Adrenal gland (tissue), 12 donors: Measurements from ENCODE around the gene ADISSP. TPM values are rescaled to one million over a fixed set of nuclear protein-coding genes. Genes with fewer than 3 reads are reported as not detected.

Experiments
- DNase-seq, 7 donors: peaks; one replicate each; pipeline ENCODE4 v3.0.0-alpha.2; 2019 to 2020
- H3K27ac ChIP-seq, 5 donors: fragments of 200-600 bp; sonication (generic) in 4 of 5; 1 replicate in 3 of 5; 2 replicates in 2 of 5; pipeline versions ENCODE4 v1.5.1 to v1.8.0; 2016 to 2020; ENCODE audit warnings: mild to moderate bottlenecking in 1 of 5
- H3K27me3 ChIP-seq: fragments of 200-600 bp; 2 replicates; pipeline ENCODE4 v1.8.0; 2021
- H3K36me3 ChIP-seq, 2 donors: fragments of 200-600 bp; replicated peaks in 1 of 2; 1 replicate in 1 of 2; 2 replicates in 1 of 2; pipeline versions ENCODE4 v1.5.1 to v1.8.0; 2018 to 2022
- H3K4me1 ChIP-seq, 2 donors: fragments of 200-600 bp; replicated peaks in 1 of 2; 1 replicate in 1 of 2; 2 replicates in 1 of 2; pipeline versions ENCODE4 v1.5.1 to v1.8.0; 2018 to 2021
- H3K4me3 ChIP-seq, 4 donors: fragments of 200-600 bp; sonication (generic) in 3 of 4; one replicate each; pipeline ENCODE4 v1.5.1; 2016 to 2018
- H3K9me3 ChIP-seq, 3 donors: fragments of 200-600 bp; sonication (generic) in 1 of 3; replicated peaks in 1 of 3; 1 replicate in 2 of 3; 2 replicates in 1 of 3; pipeline versions ENCODE4 v1.5.1 to v1.8.0; 2016 to 2021
- CTCF ChIP-seq, 6 experiments: fragments of 450-650 bp in 4 of 6; fragments of 200-600 bp in 2 of 6; sonication (generic) in 1 of 6; IDR thresholded peaks; 1 replicate in 5 of 6; 2 replicates in 1 of 6; pipeline versions ENCODE4 v1.5.1 to v1.8.0; 2016 to 2021; ENCODE audit warnings: antibody characterized with exemption in 6 of 6, mild to moderate bottlenecking in 2 of 6, moderate library complexity in 1 of 6
- POLR2A ChIP-seq, 2 donors: fragments of 450-650 bp; IDR thresholded peaks; one replicate each; pipeline ENCODE4 v1.6.1; 2017; ENCODE audit warnings: antibody characterized with exemption in 2 of 2, mild to moderate bottlenecking in 2 of 2, moderate library complexity in 1 of 2
- WGBS, 4 donors: extraction: QIAGEN DNeasy Blood & Tissue Kit in 2 of 4; methylation state at CpG; one replicate each; pipeline versions ENCODE4 v1.1.5 to v1.1.7; 2013 to 2017; 5-methylcytosine and 5-hydroxymethylcytosine counted together
- intact Hi-C, 2 donors: fragments of 100-400 bp; cut with DNase I; formaldehyde crosslinking; loops; one replicate each; pipeline versions ENCODE4 v1.14.1 to v1.15.0; 2022 to 2023
- polyA plus RNA-seq, 3 donors: library from polyadenylated mRNA; stranded (reverse); fragments of 200-250 nt in 2 of 3; fragments of 350-450 nt in 1 of 3; fragmentation: Illumina TruSeq in 1 of 3; extraction: RNeasy Lipid Tissue Mini Kit (QIAGEN cat#74804) in 1 of 3; gene quantifications; one replicate each; pipeline ENCODE4 v1.2.3, GENCODE V29; 2013 to 2014
- total RNA-seq, 9 donors: library from RNA; depleted of rRNA in 4 of 9; stranded (reverse); fragments of >200 nt in 4 of 9; fragments of 120-200 nt in 1 of 9; fragmentation: NEBNext Ultra II Directional in 1 of 9; extraction: Animal tissue kit (Norgen Biotek cat#: 25700) in 1 of 9; gene quantifications; one replicate each; pipeline versions ENCODE4 v1.1.0 to v1.2.4, GENCODE V29; 2013 to 2023
- donor health status: healthy with polysubstance abuse.
- donor health status: Bipolar disorder and iron deficiency.
- donor health status: DM: yes; HTN: yes; CAD: no.
- donor health status: DM: no; HTN: no; CAD: no.
- donor health status: DM: no; HTN: no; CAD: no.
- donor health status: DM: yes; HTN: yes; CAD: no.

Gene ADISSP
- total and polyA plus RNA-seq, 12 donors = 4.4 to 42.1 (median 24.5) TPM

GRCh38 chr20:3711484-3711941 is 56.0 kb downstream of the ADISSP start:
- H3K27me3 ChIP-seq = no peaks in the 10 kb centered on the region
- H3K27ac ChIP-seq = peak overlapping the region in 1 of 5 donors; percentile 3
- intact Hi-C loops = loop anchor here (2.0 to 5.0 kb wide), 2 partner anchors 34 to 35 kb away; no protein-coding TSS in a partner anchor
- 57 to 72% (median 67%) methylated on average over 4 of the region's 4 CpGs for WGBS, 4 donors
- H3K36me3 ChIP-seq = no peaks in the 10 kb centered on the region
- TF ChIP-seq POLR2A (IDR thresholded peaks at IDR 0.05) (no peak), CTCF (IDR thresholded peaks at IDR 0.05) (no peak)
- H3K4me1 ChIP-seq = no peaks in the 10 kb centered on the region
- H3K4me3 ChIP-seq = no peak overlapping the region
- no peaks in the 10 kb centered on the region for H3K9me3 ChIP-seq
- no peak for DNase-seq

GRCh38 chr20:3710703-3711483 is 56.7 kb downstream of the ADISSP start:
- TF ChIP-seq POLR2A (IDR thresholded peaks at IDR 0.05) = no peak
- peak; percentile 85 to 99 (median 90) for TF ChIP-seq CTCF (IDR thresholded peaks at IDR 0.05)
- Histone ChIP-seq H3K9me3 (no peaks in the 10 kb centered on the region), H3K27me3 (no peaks in the 10 kb centered on the region), H3K27ac (peak overlapping the region in 2 of 5 donors; percentile 9 to 17), H3K4me1 (no peaks in the 10 kb centered on the region), H3K4me3 (no peak overlapping the region), H3K36me3 (no peaks in the 10 kb centered on the region)
- peak; percentile 59 to 83 (median 72) for DNase-seq
- intact Hi-C loops = loop anchor here (2.0 to 5.0 kb wide), 2 partner anchors 34 kb away; no protein-coding TSS in a partner anchor
- 28 to 60% (median 29%) methylated on average over 10 to 18 of the region's 18 CpGs for WGBS, 4 donors

GRCh38 chr20:3710011-3710466 is 57.5 kb downstream of the ADISSP start:
- intact Hi-C loops = loop anchor here (2.0 to 5.0 kb wide), 2 partner anchors 33 kb away; no protein-coding TSS in a partner anchor
- Histone ChIP-seq H3K27me3 (no peaks in the 10 kb centered on the region), H3K36me3 (no peaks in the 10 kb centered on the region), H3K27ac (peak overlapping the region in 2 of 5 donors; percentile 17 to 60), H3K4me1 (no peaks in the 10 kb centered on the region), H3K4me3 (no peak overlapping the region), H3K9me3 (no peaks in the 10 kb centered on the region)
- WGBS, 4 donors = 37 to 66% (median 61%) methylated on average over 3 to 6 of the region's 6 CpGs
- TF ChIP-seq CTCF (IDR thresholded peaks at IDR 0.05) = no peak
- TF ChIP-seq POLR2A (IDR thresholded peaks at IDR 0.05) = no peak
- DNase-seq = peak in 1 of 7 donors; percentile 42

- 85 to 93% (median 89%) methylated on average over 3 of the region's 3 CpGs for WGBS, 4 donors
- Histone ChIP-seq H3K4me1 (no peaks in the 10 kb centered on the region), H3K27ac (no peak overlapping the region), H3K36me3 (no peaks in the 10 kb centered on the region), H3K27me3 (no peaks in the 10 kb centered on the region), H3K9me3 (no peaks in the 10 kb centered on the region), H3K4me3 (no peak overlapping the region)
- no peak for TF ChIP-seq CTCF (IDR thresholded peaks at IDR 0.05)
- TF ChIP-seq POLR2A (IDR thresholded peaks at IDR 0.05) = no peak
- intact Hi-C loops = no loop called here
- DNase-seq = no peak
Observed at GRCh38 chr20:3707508-3707899, 60.0 kb downstream of the ADISSP start.
